DMS 273 (cell line): ENCODE data around the gene CHST1.

ENCODE experiments used
- DNase-seq: peaks from one replicate; lab custom pipeline; 2025; ENCODE audit not compliant: unreplicated experiment; lab: John Stamatoyannopoulos, UW

CHST1 gene

GRCh38 chr11:45607995-45608394 lies 57.4 kb downstream of the CHST1 start:
- DNase-seq = peak; percentile 83

- peak; percentile 77 for DNase-seq
These were observed 58.7 kb downstream of the CHST1 start for GRCh38 chr11:45606514-45607281.

- peak; percentile 68 for DNase-seq
These were observed 60.4 kb downstream of the CHST1 start for GRCh38 chr11:45605051-45605450.

- DNase-seq = no peak
These were observed 61.3 kb downstream of the CHST1 start for GRCh38 chr11:45603946-45604682.

GRCh38 chr11:45599161-45599943 lies 66.1 kb downstream of the CHST1 start:
- no peak for DNase-seq
